Kidney (tissue), 14 donors: ENCODE data around the gene CDKN2B. TPM values are rescaled to one million over a fixed set of nuclear protein-coding genes. Genes with fewer than 3 reads are reported as not detected.
A peak's percentile ranks its signal among the peaks of the same experiment; 100 is the strongest.

Source experiments
- DNase-seq, 5 donors: peaks; one replicate each; pipeline ENCODE4 v3.0.0-alpha.2; 2013 to 2020
- FAIRE-seq: peaks from 2 replicates; lab custom pipeline; 2012; peaks lifted over from hg19 to GRCh38; lab: Jason Lieb, UNC
- H3K27ac ChIP-seq, 2 donors: one replicate each; pipeline ENCODE4 v1.7.0; 2013; ENCODE audit warnings: low read depth in 2 of 2, low read length in 2 of 2, inconsistent platforms in 1 of 2
- H3K27me3 ChIP-seq: one replicate; pipeline ENCODE4 v1.7.1; 2013; ENCODE audit warnings: low read length, inconsistent platforms; ENCODE audit not compliant: control insufficient read depth, insufficient read depth
- H3K36me3 ChIP-seq, 3 donors: one replicate each; pipeline versions ENCODE4 v1.7.0 to v1.7.1; 2013; ENCODE audit warnings: low read length in 3 of 3, control low read depth in 1 of 3, inconsistent platforms in 1 of 3; ENCODE audit not compliant: insufficient read depth in 3 of 3, control insufficient read depth in 2 of 3
- H3K4me1 ChIP-seq, 3 donors: one replicate each; pipeline versions ENCODE4 v1.7.0 to v1.7.1; 2013; ENCODE audit warnings: low read length in 3 of 3, inconsistent platforms in 1 of 3, low read depth in 1 of 3; ENCODE audit not compliant: control insufficient read depth in 2 of 3, insufficient read depth in 2 of 3
- H3K4me3 ChIP-seq, 3 donors: one replicate each; pipeline versions ENCODE4 v1.7.0 to v1.8.1; 2013; ENCODE audit warnings: low read length in 3 of 3, control low read depth in 1 of 3, inconsistent platforms in 1 of 3
- H3K9ac ChIP-seq, 3 donors: one replicate each; pipeline versions ENCODE4 v1.7.0 to v1.7.1; 2013; ENCODE audit warnings: low read length in 3 of 3, control low read depth in 1 of 3, inconsistent platforms in 1 of 3
- H3K9me3 ChIP-seq, 3 donors: one replicate each; pipeline versions ENCODE4 v1.7.0 to v1.7.1; 2013; ENCODE audit warnings: low read length in 3 of 3, control low read depth in 1 of 3, inconsistent platforms in 1 of 3; ENCODE audit not compliant: control insufficient read depth in 2 of 3, insufficient read depth in 1 of 3
- intact Hi-C: fragments of 100-400 bp; cut with DNase I; formaldehyde crosslinking; loops from one replicate; pipeline ENCODE4 v1.11.1; 2022
- polyA plus RNA-seq: library from polyadenylated mRNA; stranded (reverse); fragments of 350-450 nt; fragmentation: Illumina TruSeq; extraction: RNeasy Lipid Tissue Mini Kit (QIAGEN cat#74804); gene quantifications from one replicate; pipeline ENCODE4 v1.2.3, GENCODE V29; 2014; ENCODE audit warnings: low read depth, low replicate concordance; ENCODE audit not compliant: insufficient read depth
- total RNA-seq: library from RNA; stranded (reverse); fragmentation: NEBNext Ultra II Directional; extraction: Animal tissue kit (Norgen Biotek cat#: 25700); gene quantifications from one replicate; pipeline ENCODE4 v1.2.1, GENCODE V29; 2021
- TF ChIP-seq, protein P1 (sequence below): IDR thresholded peaks from 3 replicates; pipeline ENCODE4 v1.5.1; 2012; ENCODE audit warnings: mild to moderate bottlenecking, moderate library complexity, borderline replicate concordance; ENCODE audit not compliant: insufficient read depth; ENCODE audit errors: extremely low read depth
- donor health status: control.
- donor health status: control.
- donor health status: control.
- donor health status: control.
- donor health status: control.
- donor health status: DM: yes; HTN: yes; CAD: no.
- donor health status: Normal renal cell carcinoma (clear cell type).

The CDKN2B gene
- total and polyA plus RNA-seq, 2 donors from 2014 or later: 0.30 to 1.8 TPM

- Histone ChIP-seq H3K9me3 (no peaks in the 10 kb centered on the region), H3K27me3 (peaks cover 54% of the 10 kb centered on the region), H3K27ac (no peak overlapping the region), H3K4me1 (peaks cover 0 to 12% (median 0%) of the 10 kb centered on the region in 3 donors), H3K36me3 (no peaks in the 10 kb centered on the region), H3K9ac (peak overlapping the region in 2 of 3 donors; percentile 7 to 46), H3K4me3 (peak overlapping the region; percentile 49 to 75 (median 62))
- FAIRE-seq: no peak
- peak in 3 of 5 donors; percentile 51 to 85 (median 53) for DNase-seq
- TF ChIP-seq, protein P1, sequence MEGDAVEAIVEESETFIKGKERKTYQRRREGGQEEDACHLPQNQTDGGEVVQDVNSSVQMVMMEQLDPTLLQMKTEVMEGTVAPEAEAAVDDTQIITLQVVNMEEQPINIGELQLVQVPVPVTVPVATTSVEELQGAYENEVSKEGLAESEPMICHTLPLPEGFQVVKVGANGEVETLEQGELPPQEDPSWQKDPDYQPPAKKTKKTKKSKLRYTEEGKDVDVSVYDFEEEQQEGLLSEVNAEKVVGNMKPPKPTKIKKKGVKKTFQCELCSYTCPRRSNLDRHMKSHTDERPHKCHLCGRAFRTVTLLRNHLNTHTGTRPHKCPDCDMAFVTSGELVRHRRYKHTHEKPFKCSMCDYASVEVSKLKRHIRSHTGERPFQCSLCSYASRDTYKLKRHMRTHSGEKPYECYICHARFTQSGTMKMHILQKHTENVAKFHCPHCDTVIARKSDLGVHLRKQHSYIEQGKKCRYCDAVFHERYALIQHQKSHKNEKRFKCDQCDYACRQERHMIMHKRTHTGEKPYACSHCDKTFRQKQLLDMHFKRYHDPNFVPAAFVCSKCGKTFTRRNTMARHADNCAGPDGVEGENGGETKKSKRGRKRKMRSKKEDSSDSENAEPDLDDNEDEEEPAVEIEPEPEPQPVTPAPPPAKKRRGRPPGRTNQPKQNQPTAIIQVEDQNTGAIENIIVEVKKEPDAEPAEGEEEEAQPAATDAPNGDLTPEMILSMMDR: no peak
- intact Hi-C loops: no loop called here
Observed at GRCh38 chr9:21995666-21996398, 13.3 kb downstream of the CDKN2B start.

- intact Hi-C loops: no loop called here
- H3K9ac ChIP-seq: peak overlapping the region; percentile 7 to 46 (median 37)
Observed at GRCh38 chr9:21995006-21995665, 14.0 kb downstream of the CDKN2B start.

GRCh38 chr9:21994556-21995005, 14.5 kb downstream of the CDKN2B start, which contains the start of gene CDKN2B-AS1:
Gene CDKN2B-AS1, plus strand, starts transcription at chr9:21994791.
- peaks cover 63% of the 10 kb centered on the region for H3K27me3 ChIP-seq
- peak in 3 of 5 donors; percentile 43 to 76 (median 54) for DNase-seq

More at GRCh38 chr9:21995006-21995665, 14.0 kb downstream of the CDKN2B start:
- TF ChIP-seq, protein P1: no peak
- peak overlapping the region in 1 of 2 donors; percentile 73 for H3K27ac ChIP-seq
- FAIRE-seq (no peak), DNase-seq (peak; percentile 38 to 89 (median 53))
- H3K9me3 ChIP-seq: no peaks in the 10 kb centered on the region
- no peaks in the 10 kb centered on the region for H3K36me3 ChIP-seq
- H3K27me3 ChIP-seq: peaks cover 60% of the 10 kb centered on the region
- H3K4me3 ChIP-seq: peak overlapping the region; percentile 49 to 75 (median 62)
- peaks cover 0 to 12% (median 0%) of the 10 kb centered on the region in 3 donors for H3K4me1 ChIP-seq

More at GRCh38 chr9:21994556-21995005, 14.5 kb downstream of the CDKN2B start, which contains the start of gene CDKN2B-AS1:
- H3K36me3 ChIP-seq: no peaks in the 10 kb centered on the region
- H3K4me3 ChIP-seq: peak within 1 kb of the TSS; percentile 49 to 75 (median 62)
- peak within 1 kb of the TSS; percentile 7 to 46 (median 37) for H3K9ac ChIP-seq
- peak within 1 kb of the TSS in 1 of 2 donors; percentile 73 for H3K27ac ChIP-seq
- TF ChIP-seq, protein P1: no peak
- no peaks in the 10 kb centered on the region for H3K9me3 ChIP-seq
- intact Hi-C loops: no loop called here
- FAIRE-seq: no peak
- H3K4me1 ChIP-seq: peaks cover 0 to 12% (median 0%) of the 10 kb centered on the region in 3 donors
